NCI-H1105 (cell line): ENCODE data around the gene CUZD1.
"Not testable (repeated sequence)": the region's sequence is repeated elsewhere in the genome, so short reads cannot be mapped to it uniquely, and the experiment has no call there.

ENCODE experiments used
- DNase-seq: peaks from one replicate; lab custom pipeline; 2025; lab: John Stamatoyannopoulos, UW

CUZD1 gene, protein sequence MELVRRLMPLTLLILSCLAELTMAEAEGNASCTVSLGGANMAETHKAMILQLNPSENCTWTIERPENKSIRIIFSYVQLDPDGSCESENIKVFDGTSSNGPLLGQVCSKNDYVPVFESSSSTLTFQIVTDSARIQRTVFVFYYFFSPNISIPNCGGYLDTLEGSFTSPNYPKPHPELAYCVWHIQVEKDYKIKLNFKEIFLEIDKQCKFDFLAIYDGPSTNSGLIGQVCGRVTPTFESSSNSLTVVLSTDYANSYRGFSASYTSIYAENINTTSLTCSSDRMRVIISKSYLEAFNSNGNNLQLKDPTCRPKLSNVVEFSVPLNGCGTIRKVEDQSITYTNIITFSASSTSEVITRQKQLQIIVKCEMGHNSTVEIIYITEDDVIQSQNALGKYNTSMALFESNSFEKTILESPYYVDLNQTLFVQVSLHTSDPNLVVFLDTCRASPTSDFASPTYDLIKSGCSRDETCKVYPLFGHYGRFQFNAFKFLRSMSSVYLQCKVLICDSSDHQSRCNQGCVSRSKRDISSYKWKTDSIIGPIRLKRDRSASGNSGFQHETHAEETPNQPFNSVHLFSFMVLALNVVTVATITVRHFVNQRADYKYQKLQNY

DNA sequence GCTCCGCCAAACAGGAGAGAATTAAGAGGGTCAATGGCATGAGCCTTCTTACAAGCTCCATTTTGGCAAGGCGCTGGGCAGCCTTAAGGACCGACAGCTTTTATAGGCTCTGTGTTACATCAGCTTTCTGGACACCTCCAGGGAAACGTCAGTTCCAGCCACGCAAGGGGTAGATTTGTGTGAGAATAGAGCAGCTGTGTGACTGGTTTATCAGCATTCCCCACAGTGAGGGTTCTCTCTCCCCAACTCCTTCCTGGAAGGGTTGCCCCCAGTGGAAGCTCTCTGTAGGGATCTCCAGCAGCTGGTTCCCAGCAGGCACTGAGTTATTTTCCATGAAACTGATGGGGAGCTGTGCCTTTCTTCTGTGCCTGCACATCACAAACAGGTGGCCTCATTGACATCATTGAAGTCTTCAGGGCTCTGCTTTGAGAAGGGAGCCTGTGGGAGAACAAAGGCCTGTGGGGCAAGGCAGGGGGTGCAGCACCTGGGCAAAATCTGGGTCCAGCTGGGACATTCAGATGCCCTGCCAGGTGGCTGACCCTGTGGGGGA lies at the start of gene CUZD1:
Gene CUZD1, minus strand, starts transcription at position 75 of the 550 bp plus-strand sequence. Its CDS starts 14 bp downstream, at position 61.
- DNase-seq: no peak

DNA sequence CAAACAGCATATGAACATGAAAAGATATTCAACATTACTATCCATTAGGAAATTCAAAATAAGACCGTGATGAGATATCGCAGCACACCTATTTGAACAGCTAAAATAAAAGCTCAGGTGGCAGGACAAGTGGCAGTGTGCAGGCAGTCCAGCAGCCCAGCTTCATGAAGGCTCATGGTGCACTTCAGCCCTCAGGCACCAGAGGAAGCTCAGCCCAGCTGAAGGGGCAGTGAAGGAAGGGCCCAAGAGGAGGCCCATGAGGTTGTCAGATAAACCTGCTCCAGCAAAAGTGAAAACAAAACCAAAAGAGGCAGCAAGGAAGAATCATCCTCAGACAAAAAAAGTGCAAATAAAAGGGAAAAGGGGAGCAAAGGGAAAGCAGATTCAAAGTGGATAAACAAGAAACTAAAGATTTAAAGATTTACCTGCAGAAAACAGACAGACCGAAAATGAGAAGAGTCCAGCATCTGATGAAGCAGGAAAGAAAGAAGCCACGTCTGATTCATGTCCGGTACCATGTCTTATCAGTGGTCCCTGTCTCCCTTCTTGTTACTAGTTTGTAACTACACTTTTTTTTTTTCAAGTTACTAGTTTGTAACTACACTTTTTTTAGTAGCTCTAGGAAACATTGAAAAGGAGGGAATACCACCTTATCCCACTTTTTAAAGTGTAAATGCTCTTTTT lies 48.7 kb upstream of the CUZD1 start:
- DNase-seq: no peak

DNA sequence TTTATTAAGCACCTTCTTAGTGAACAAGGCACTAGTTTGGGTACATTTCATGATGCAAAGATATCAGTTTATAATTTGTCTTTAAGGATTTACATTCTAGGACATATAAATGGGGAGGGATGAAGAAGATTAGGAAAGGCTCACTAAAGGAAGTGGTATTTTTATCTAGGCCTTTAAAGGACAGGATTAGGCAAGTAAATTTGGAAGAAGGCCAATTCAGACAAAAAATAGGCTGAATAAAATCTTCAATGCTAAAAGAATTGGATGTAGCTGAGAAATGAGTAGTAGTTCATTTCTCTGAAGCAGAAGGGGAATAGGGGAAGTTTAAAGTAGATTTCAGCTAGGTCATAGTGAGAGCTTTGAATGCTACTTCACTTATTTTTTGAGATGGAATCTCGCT lies 38.5 kb upstream of the CUZD1 start:
- DNase-seq: no peak

DNA sequence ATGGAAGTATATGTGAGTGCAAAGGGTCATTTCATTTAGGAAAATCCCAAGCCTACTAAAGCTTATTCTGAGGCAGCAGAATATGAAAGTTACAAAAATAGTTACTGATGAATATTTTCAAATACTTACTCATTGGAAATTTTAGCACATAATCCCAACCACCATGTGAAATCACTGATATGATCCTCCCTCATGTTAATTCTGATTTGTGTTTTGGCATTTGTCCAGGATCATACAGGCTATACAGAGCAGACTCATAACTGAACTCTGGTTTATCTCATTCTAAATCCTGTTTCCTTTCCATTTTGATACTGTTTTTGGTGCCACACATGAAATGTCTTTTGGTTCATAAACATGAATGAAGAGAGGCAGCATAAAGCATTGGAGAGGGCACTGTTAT lies 37.1 kb upstream of the CUZD1 start:
- no peak for DNase-seq

DNA sequence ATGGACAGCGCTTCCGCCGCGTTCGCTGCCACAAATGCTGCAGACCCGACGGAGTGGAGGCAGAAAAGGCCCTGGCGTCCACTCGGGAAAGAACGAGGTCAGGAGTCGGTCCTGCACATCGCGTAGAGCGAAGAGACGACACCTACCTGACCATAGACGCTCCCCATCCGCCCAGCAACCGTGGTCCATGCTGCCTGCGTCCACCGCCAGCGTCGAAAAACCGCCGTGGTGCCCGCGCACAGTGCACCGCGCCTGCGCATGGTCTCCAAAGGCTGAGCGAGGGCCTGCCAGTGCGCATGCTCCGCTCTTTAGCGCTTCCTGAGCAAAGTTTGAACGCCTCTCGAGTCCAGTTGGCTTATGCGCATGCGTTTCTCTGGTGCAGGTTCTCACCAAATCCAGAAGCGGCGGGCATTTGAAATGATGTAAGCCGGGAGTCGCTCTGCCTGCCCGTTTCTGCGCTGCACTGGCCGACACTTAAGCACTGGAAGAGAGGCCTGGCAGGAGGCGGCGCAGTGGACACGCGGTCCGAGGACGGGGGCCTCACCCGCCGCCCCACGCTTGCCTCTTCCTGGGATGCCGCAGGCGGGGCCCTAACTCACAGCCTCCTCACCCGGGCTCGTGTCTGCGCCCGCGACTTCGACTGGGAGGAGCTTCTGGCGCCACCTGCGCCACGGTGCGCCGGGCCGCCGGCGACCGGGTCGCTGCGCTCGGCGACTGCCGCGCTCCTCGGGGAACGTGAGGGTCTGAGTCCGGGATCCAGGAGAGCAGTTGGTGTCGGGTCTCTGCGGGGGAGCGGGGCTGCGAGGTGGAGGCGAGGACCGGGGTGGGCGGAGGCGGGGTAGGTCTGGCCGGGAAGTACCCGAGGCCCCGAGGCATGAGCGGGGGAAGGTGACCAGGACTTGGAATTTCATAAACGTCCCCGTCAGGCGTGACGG lies 33.9 kb upstream of the CUZD1 start, which contains the start of gene FAM24B:
Gene FAM24B, minus strand, starts transcription at position 243 of the 935 bp plus-strand sequence. CDS start 29,066 bp downstream, outside the sequence.
- peak; percentile 91 for DNase-seq

DNA sequence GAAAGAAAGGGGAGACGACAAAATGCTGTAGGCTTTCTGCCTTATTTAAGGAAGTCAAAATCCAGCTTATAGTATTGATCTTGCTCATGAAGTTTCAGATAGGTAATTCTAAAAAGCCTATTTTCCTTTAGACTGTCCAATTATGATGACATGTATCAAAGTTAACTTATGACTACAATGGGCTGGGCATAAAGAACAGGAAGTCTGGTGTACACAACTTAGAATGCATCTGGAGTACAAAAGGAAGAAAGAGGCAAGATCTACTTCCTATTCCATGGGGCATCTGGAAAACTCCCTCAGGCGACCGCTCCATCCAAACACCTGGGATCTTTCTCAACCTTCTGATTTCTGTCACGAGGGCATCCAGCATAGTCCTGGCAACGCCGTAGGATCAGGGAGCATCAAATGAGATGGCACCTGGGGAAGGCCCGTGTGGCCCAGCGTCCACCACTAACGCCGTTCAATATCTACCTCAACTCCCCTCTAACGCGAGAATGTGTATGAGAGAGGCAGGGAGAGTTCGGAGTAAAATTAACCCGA lies 33.2 kb upstream of the CUZD1 start:
- DNase-seq: peak; percentile 0

DNA sequence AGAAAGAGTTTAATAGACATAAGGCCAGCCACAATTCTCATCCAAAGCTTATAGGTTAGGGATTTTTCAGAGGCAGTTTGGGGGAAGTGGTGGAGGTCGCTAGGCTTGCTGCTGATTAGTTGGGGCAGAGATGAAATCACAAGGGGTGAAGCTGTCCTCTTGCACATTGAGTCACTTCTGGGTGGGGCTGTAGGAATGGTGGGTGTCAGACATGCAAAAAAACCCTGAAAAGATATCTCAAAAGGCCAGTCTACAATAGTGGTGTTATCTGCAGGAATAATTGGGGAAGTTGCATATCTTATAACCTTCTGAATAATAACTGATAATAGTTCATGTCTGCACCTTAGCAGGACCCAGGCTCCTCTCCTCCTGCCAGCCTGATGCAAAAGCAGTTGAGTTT lies 31.6 kb upstream of the CUZD1 start:
- DNase-seq: no peak

DNA sequence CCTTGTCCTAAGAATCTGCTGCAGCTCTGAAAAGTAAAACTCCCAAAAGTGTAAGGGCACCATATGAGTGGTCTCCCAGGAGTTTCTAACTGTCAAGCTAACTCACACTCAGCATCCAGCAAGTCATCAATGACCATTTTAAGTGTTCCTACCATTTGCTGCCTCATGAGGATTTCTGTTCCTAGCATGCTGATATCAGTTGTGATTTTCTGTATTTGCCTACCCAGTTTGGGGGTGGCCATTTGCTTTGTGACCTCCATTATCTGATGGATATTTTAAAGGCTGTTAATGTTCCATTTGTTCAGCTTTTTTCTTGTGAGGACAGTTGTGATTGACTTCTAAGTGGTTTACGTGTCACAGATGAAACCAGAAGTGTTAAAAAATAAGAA lies 30.8 kb upstream of the CUZD1 start:
- no peak for DNase-seq

DNA sequence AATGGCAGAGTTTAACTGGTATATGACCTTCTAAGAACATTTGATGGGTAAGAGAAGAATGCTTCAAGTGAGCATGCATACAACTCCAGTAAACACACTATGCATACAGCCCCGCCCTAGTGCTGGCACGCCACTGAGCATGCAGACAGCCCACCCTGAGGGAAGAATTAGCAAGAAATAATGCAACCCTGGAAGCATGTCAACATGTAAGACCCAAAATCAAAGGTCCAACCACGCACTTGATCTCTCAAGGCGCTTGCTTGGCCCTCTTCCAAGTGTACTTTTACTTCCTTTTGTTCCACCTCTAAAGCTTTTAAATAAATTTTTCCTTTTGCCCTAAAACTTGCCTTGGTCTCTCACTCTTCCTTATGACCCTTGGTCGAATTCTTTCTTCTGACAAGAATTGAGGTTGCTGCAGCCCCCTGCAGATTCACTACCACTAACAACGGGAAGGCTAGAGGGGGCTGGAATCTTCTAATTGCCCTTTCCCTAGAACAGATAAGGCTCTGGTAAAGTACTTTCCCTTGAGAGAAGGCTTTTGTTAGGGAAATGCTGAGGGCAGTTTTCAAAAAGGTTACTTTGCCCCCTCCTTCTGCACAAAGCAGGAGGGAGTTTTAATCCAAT lies 30.3 kb upstream of the CUZD1 start:
- DNase-seq: no peak

DNA sequence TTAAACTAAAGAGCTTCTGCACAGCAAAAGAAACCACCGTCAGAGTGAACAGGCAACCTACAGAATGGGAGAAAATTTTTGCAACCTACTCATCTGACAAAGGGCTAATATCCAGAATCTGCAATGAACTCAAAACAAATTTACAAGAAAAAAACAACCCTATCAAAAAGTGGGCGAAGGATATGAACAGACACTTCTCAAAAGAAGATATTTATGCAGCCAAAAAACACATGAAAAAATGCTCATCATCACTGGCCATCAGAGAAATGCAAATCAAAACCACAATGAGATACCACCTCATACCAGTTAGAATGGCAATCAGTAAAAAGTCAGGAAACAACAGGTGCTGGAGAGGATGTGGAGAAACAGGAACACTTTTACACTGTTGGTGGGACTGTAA lies 26.3 kb upstream of the CUZD1 start:
- DNase-seq: not testable (repeated sequence)

DNA sequence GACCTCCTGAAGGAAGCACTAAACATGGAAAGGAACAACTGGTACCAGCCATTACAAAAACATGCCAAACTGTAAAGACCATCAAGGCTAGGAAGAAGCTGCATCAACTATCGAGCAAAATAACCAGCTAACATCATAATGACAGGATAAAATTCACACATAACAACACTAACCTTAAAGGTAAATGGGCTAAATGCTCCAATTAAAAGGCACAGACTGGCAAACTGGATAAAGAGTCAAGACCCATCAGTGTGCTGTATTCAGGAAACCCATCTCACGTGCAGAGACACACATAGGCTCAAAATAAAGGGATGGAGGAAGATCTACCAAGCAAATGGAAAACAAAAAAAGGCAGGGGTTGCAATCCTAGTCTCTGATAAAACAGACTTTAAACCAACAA lies 23.1 kb upstream of the CUZD1 start:
- DNase-seq: not testable (repeated sequence)

DNA sequence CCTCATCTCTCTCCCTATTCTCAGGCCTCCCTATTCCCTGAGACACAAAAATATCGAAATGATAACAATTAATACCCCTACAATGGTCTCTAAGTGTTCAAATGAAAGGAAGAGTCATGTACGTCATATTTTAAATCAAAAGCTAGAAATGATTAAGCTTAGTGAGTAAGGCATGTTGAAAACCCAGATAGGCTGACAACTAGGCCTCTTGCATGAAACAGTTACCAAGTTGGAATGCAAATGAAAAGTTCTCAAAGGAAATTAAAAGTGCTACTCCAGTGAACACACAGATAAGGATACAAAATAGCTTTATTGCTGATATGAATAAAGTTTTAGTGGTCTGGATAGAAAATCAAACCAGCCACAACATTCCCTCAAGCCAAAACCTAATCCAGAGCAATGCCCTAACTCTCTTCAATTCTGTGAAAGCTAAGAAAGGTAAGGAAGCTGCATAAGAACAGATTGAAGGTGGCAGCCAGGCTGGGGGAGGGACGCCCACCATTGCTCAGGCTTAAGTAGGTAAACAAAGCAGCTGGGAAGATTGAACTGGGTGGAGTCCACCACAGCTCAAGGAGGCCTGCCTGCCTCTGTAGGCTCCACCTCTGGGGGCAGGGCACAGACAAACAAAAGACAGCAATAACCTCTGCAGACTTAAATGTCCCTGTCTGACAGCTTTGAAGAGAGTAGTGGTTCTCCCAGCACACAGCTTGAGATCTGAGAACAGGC lies 21.3 kb upstream of the CUZD1 start:
- not testable (repeated sequence) for DNase-seq

DNA sequence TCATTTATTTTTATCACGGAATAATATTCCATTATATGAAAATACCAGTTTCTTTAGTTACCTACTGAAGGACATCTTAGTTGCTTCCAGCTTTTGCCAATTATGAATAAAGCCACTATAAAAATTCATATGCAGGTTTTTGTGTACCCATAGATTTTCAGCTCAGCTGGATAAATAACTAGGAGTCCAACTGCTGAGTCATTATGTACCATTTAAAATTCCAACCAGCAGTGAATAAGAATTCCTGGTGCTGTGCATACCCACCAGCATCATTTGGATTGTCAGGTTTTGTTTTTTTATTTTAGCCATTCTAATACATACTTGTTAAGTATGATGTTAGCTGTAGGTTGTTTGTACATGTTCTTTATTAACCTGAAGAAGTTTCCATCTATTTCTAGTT lies 19.2 kb upstream of the CUZD1 start:
- no peak for DNase-seq

DNA sequence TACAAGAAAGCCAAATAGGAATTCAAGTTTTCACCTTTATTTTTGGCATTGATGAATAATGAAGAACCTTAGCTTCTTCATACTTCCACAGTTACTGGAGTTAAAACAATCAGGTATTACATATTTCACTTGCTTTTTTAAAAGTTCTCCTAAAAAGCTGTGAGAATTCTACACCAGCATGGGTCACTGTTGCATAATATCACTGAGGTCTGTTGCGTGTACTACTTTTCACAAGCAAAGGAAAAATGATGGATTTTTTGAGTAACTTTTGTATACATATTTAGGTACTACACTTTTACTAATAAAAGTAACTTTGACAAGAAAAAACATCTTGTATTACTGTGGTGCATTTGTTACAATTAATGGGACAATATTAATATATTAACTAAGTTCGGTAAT lies 18.5 kb upstream of the CUZD1 start:
- DNase-seq: no peak

DNA sequence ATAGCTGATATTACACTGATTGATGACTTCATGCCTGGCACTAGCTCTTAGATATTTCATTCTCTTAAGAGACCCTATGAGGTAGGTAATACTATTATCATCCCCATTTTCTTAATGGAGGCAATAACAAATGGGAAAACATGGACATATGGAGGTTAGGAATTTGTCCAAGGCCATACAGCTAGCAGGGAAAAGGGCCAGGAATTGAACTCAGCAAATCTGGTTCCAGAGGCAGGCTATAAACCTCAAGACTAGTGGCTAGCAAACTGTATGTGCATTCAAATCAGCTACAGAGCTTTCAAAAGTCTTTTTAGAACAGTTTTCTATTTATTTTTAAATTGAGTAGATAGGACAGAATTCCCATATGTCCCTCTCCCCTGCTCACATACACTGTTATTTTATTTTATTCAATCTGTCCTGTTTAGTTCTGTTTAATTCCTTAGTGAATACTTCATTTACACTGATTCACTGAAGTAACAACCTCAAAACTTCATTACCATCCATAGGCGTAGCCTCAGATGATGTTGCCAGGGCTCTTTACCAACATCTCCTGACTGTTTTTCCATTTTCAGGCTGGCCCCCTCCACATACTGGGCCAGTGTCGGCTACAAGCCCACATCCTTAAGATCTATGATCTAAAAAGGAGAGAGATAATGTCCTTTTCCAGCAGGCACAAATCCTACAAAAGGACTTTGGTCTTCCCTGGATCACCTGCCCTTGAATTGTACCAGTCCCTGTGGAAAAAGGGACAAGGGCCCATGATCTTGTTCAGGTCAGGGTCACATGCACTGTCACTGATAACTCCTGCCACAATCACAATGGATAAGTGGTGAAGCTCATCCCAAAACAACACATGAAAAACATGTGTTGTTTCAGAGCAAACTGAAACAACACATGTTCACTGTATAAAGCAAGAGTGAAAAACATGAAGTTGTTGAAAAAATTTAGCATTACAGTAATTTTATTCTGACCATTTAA lies 17.8 kb upstream of the CUZD1 start:
- no peak for DNase-seq

DNA sequence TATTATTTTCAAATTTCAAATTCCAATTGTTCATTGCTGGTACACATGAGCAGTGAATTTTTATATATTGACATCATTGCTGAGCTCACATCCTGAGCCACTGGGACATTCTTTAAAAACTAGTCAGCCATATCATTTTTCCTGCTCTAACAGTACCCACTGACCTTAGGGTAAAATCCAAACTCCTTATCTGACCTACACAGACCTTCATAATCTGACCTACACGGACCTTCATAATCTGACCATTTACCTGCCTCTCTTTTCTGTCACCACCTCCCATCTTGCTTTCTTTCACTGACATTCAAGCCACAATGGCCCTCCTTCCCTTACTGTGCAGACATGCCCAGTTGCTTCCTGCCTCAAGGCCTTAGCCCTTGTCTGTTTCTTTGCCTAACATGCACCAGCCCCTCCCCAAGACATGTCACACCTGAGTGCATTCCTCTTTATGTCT lies 16.1 kb upstream of the CUZD1 start:
- DNase-seq: no peak

DNA sequence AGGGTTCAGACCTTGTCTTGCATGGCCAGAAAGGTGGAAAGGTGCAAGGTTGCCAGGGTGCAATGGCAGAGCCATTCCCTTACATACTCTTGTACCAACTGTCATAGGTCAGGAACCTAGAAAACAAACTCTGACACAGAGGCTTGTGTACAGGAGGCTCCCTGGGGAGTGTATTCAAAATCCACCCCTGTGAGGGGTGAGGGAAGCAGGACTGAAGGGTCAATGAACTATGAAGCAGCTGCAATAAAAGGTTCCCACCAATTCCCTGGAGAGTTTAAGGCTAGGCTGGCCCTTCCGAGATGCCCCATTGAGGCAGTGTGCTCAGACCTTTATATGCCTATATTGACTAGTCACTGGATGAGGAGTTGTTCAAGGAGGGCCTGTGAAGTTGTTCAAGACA lies 13.9 kb upstream of the CUZD1 start:
- DNase-seq: no peak

DNA sequence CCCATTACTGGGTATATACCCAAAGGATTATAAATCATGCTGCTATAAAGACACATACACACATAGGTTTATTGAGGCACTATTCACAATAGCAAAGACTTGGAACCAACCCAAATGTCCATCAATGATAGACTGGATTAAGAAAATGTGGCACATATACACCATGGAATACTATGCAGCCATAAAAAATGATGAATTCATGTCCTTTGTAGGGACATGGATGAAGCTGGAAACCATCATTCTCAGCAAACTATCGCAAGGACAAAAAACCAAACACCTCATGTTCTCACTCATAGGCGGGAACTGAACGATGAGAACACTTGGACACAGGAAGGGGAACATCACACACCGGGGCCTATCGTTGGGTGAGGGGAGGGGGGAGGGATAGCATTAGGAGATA lies 12.4 kb upstream of the CUZD1 start:
- DNase-seq: not testable (repeated sequence)

DNA sequence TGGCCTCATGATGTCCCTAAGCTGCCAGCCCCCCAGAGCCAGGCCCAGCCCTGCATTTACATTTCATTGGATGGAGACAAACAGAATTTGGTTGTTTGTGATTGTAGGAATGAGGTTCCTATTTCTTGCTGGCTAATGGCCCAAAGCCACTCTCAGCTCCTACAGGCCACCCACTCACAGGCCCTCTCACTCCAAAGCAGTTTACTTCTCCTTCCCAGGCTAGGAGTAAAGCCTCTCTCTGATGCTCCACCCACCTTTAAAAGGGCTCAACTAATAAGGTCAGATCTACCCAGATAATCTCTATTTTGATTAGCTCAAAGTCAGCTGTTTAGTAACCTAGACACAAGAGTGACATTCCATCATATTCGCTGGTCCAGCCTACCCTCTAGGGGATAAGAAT lies 11.2 kb upstream of the CUZD1 start:
- DNase-seq: no peak
